ENCODE measurements around the gene SYNJ2. TPM values are rescaled to one million over a fixed set of nuclear protein-coding genes. Genes with fewer than 3 reads are reported as not detected.

The SYNJ2 gene
- total RNA-seq, 1 donor: 19.2 TPM

GRCh38 chr6:158104696-158105095 lies 123.0 kb downstream of the SYNJ2 start:
- H3K9me3 ChIP-seq (ENCODE audit: low read depth, low read length): no peaks in the 10 kb centered on the region
- no peaks in the 10 kb centered on the region for H3K4me1 ChIP-seq (ENCODE audit: insufficient read depth, low read length)
- H3K27me3 ChIP-seq (ENCODE audit: insufficient read depth, low read length): no peaks in the 10 kb centered on the region
- no peak overlapping the region for H3K4me3 ChIP-seq (ENCODE audit: low read length)

GRCh38 chr6:158109748-158110147 lies 128.1 kb downstream of the SYNJ2 start:
- Histone ChIP-seq H3K4me1 (ENCODE audit: insufficient read depth, low read length) (no peaks in the 10 kb centered on the region), H3K9me3 (ENCODE audit: low read depth, low read length) (no peaks in the 10 kb centered on the region), H3K27me3 (ENCODE audit: insufficient read depth, low read length) (no peaks in the 10 kb centered on the region), H3K4me3 (ENCODE audit: low read length) (no peak overlapping the region)

GRCh38 chr6:158110986-158111385 lies 129.3 kb downstream of the SYNJ2 start:
- Histone ChIP-seq H3K4me3 (ENCODE audit: low read length) (no peak overlapping the region), H3K4me1 (ENCODE audit: insufficient read depth, low read length) (no peaks in the 10 kb centered on the region), H3K9me3 (ENCODE audit: low read depth, low read length) (no peaks in the 10 kb centered on the region), H3K27me3 (ENCODE audit: insufficient read depth, low read length) (no peaks in the 10 kb centered on the region)

GRCh38 chr6:158111987-158112386 lies 130.3 kb downstream of the SYNJ2 start:
- Histone ChIP-seq H3K4me1 (ENCODE audit: insufficient read depth, low read length) (no peaks in the 10 kb centered on the region), H3K4me3 (ENCODE audit: low read length) (no peak overlapping the region), H3K9me3 (ENCODE audit: low read depth, low read length) (no peaks in the 10 kb centered on the region), H3K27me3 (ENCODE audit: insufficient read depth, low read length) (no peaks in the 10 kb centered on the region)

GRCh38 chr6:158113802-158114201 lies 132.1 kb downstream of the SYNJ2 start:
- Histone ChIP-seq H3K9me3 (ENCODE audit: low read depth, low read length) (no peaks in the 10 kb centered on the region), H3K4me3 (ENCODE audit: low read length) (no peak overlapping the region), H3K4me1 (ENCODE audit: insufficient read depth, low read length) (no peaks in the 10 kb centered on the region), H3K27me3 (ENCODE audit: insufficient read depth, low read length) (no peaks in the 10 kb centered on the region)

GRCh38 chr6:158115102-158115501 lies 133.4 kb downstream of the SYNJ2 start:
- H3K27me3 ChIP-seq (ENCODE audit: insufficient read depth, low read length): no peaks in the 10 kb centered on the region
- H3K4me1 ChIP-seq (ENCODE audit: insufficient read depth, low read length): no peaks in the 10 kb centered on the region
- no peaks in the 10 kb centered on the region for H3K9me3 ChIP-seq (ENCODE audit: low read depth, low read length)
- no peak overlapping the region for H3K4me3 ChIP-seq (ENCODE audit: low read length)

GRCh38 chr6:158115508-158115907 lies 133.8 kb downstream of the SYNJ2 start:
- no peak overlapping the region for H3K4me3 ChIP-seq (ENCODE audit: low read length)
- no peaks in the 10 kb centered on the region for H3K4me1 ChIP-seq (ENCODE audit: insufficient read depth, low read length)
- H3K27me3 ChIP-seq (ENCODE audit: insufficient read depth, low read length): no peaks in the 10 kb centered on the region
- H3K9me3 ChIP-seq (ENCODE audit: low read depth, low read length): no peaks in the 10 kb centered on the region

GRCh38 chr6:158118886-158119285 lies 137.2 kb downstream of the SYNJ2 start:
- Histone ChIP-seq H3K9me3 (ENCODE audit: low read depth, low read length) (no peaks in the 10 kb centered on the region), H3K4me3 (ENCODE audit: low read length) (no peak overlapping the region), H3K4me1 (ENCODE audit: insufficient read depth, low read length) (no peaks in the 10 kb centered on the region), H3K27me3 (ENCODE audit: insufficient read depth, low read length) (no peaks in the 10 kb centered on the region)

GRCh38 chr6:158121335-158121734 lies 139.7 kb downstream of the SYNJ2 start:
- H3K4me3 ChIP-seq (ENCODE audit: low read length): no peak overlapping the region
- no peaks in the 10 kb centered on the region for H3K27me3 ChIP-seq (ENCODE audit: insufficient read depth, low read length)
- no peaks in the 10 kb centered on the region for H3K4me1 ChIP-seq (ENCODE audit: insufficient read depth, low read length)
- H3K9me3 ChIP-seq (ENCODE audit: low read depth, low read length): no peaks in the 10 kb centered on the region

- H3K4me3 ChIP-seq (ENCODE audit: low read length): no peak overlapping the region
- no peaks in the 10 kb centered on the region for H3K4me1 ChIP-seq (ENCODE audit: insufficient read depth, low read length)
These were observed 140.4 kb downstream of the SYNJ2 start for GRCh38 chr6:158122048-158122447.

GRCh38 chr6:158124288-158124687 lies 142.6 kb downstream of the SYNJ2 start:
- H3K9me3 ChIP-seq (ENCODE audit: low read depth, low read length): no peaks in the 10 kb centered on the region
- no peaks in the 10 kb centered on the region for H3K27me3 ChIP-seq (ENCODE audit: insufficient read depth, low read length)
- no peaks in the 10 kb centered on the region for H3K4me1 ChIP-seq (ENCODE audit: insufficient read depth, low read length)
- H3K4me3 ChIP-seq (ENCODE audit: low read length): no peak overlapping the region

More at GRCh38 chr6:158122048-158122447, 140.4 kb downstream of the SYNJ2 start:
- no peaks in the 10 kb centered on the region for H3K9me3 ChIP-seq (ENCODE audit: low read depth, low read length)
- H3K27me3 ChIP-seq (ENCODE audit: insufficient read depth, low read length): no peaks in the 10 kb centered on the region

GRCh38 chr6:158125271-158125670 lies 143.6 kb downstream of the SYNJ2 start:
- Histone ChIP-seq H3K27me3 (ENCODE audit: insufficient read depth, low read length) (no peaks in the 10 kb centered on the region), H3K9me3 (ENCODE audit: low read depth, low read length) (no peaks in the 10 kb centered on the region), H3K4me3 (ENCODE audit: low read length) (no peak overlapping the region), H3K4me1 (ENCODE audit: insufficient read depth, low read length) (no peaks in the 10 kb centered on the region)

- no peaks in the 10 kb centered on the region for H3K9me3 ChIP-seq (ENCODE audit: low read depth, low read length)
- no peak overlapping the region for H3K4me3 ChIP-seq (ENCODE audit: low read length)
- H3K4me1 ChIP-seq (ENCODE audit: insufficient read depth, low read length): no peaks in the 10 kb centered on the region
- no peaks in the 10 kb centered on the region for H3K27me3 ChIP-seq (ENCODE audit: insufficient read depth, low read length)
These were observed 150.3 kb downstream of the SYNJ2 start for GRCh38 chr6:158131926-158132325.

- Histone ChIP-seq H3K9me3 (ENCODE audit: low read depth, low read length) (no peaks in the 10 kb centered on the region), H3K4me3 (ENCODE audit: low read length) (no peak overlapping the region), H3K27me3 (ENCODE audit: insufficient read depth, low read length) (no peaks in the 10 kb centered on the region), H3K4me1 (ENCODE audit: insufficient read depth, low read length) (no peaks in the 10 kb centered on the region)
These were observed 161.1 kb downstream of the SYNJ2 start for GRCh38 chr6:158142789-158143188.

- Histone ChIP-seq H3K27me3 (ENCODE audit: insufficient read depth, low read length) (no peaks in the 10 kb centered on the region), H3K9me3 (ENCODE audit: low read depth, low read length) (no peaks in the 10 kb centered on the region), H3K4me3 (ENCODE audit: low read length) (no peak overlapping the region), H3K4me1 (ENCODE audit: insufficient read depth, low read length) (no peaks in the 10 kb centered on the region)
These were observed 162.0 kb downstream of the SYNJ2 start for GRCh38 chr6:158143700-158144099.

Measured in mononuclear cell (primary cell).